ENCODE results near the gene MAD1L1.

Gene MAD1L1

DNA sequence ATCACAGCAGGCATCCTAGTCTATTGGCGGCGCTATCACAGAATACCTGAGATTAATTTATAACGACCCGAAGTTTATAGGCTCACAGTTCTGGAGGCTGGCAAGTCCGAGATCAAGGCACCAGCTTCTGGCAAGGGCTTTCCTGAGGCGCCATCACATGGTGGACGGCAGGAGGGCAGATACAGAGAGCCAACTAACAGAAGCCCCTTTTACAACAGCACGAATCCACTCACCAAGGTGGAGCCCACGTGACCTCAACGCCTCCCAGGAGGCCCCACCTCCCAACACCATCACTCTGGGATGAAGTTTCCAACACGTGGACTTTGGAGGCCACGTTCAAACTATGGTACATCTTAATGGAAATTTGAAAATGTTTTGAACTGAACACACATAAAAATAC is 307.4 kb downstream of the MAD1L1 start:
- Histone ChIP-seq H3K9ac (ENCODE audit: low read length) (no peak overlapping the region), H3K9me3 (ENCODE audit: low read length) (no peaks in the 10 kb centered on the region), H3K4me3 (ENCODE audit: low read depth in 1 of 2, low read length in 2 of 2) (no peak overlapping the region), H3K4me1 (ENCODE audit: insufficient read depth, low read length) (no peaks in the 10 kb centered on the region), H3K27ac (ENCODE audit: low read depth, low read length) (no peak overlapping the region), H3K36me3 (ENCODE audit: insufficient read depth, low read length) (no peaks in the 10 kb centered on the region), H3K27me3 (ENCODE audit: control insufficient read depth in 1 of 2, insufficient read depth in 2 of 2, low read length in 2 of 2) (no peaks in the 10 kb centered on the region)

- Histone ChIP-seq H3K4me1 (ENCODE audit: insufficient read depth, low read length) (no peaks in the 10 kb centered on the region), H3K9ac (ENCODE audit: low read length) (no peak overlapping the region), H3K4me3 (ENCODE audit: low read depth in 1 of 2, low read length in 2 of 2) (no peak overlapping the region), H3K27me3 (ENCODE audit: control insufficient read depth in 1 of 2, insufficient read depth in 2 of 2, low read length in 2 of 2) (no peaks in the 10 kb centered on the region), H3K9me3 (ENCODE audit: low read length) (no peaks in the 10 kb centered on the region), H3K36me3 (ENCODE audit: insufficient read depth, low read length) (no peaks in the 10 kb centered on the region), H3K27ac (ENCODE audit: low read depth, low read length) (no peak overlapping the region)
Observed at GRCh38 chr7:1924258-1924817, 308.4 kb downstream of the MAD1L1 start.

DNA sequence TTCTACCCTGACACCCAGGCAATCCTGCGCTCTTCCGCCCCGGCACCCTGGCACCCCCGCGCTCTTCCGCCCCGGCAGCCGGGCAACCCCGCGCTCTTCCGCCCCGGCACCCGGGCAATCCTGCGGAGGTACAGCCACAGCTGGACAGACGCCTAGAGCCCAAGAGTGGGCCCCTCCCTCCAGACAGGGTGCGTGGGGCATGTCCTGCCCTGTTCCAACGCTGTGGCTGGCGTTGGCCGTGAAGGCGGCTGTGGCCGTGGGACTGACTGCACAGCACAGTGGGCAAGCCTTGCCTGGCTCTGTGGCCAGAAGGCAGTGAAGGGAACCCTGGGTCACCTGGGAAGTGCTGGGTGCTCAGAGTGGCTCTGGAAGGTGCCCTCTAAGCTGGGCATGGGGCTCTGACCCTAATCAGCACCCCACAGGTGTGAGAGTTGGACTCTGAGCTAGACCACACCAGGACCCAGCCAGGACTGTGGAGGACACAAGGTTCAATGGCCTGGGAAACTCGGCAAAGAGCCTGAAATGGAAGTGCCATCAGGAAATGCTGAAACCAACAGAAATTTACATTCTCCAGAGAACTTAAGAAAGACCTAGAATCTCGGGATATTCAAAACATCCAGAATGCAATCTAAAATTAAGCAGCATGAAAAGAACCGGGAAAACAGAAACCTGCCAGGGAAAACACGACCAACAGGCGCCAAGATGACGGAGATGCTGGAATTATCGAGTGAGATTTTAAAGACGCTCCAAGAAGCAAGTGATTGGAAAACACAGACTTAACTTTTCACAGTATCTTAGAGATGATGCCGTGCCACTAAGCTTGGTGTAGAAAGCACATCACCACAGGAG is 309.1 kb downstream of the MAD1L1 start:
- no peak overlapping the region for H3K27ac ChIP-seq (ENCODE audit: low read depth, low read length)
- no peaks in the 10 kb centered on the region for H3K9me3 ChIP-seq (ENCODE audit: low read length)
- H3K36me3 ChIP-seq (ENCODE audit: insufficient read depth, low read length), result no peaks in the 10 kb centered on the region
- no peak overlapping the region for H3K4me3 ChIP-seq (ENCODE audit: low read depth in 1 of 2, low read length in 2 of 2)
- H3K27me3 ChIP-seq (ENCODE audit: control insufficient read depth in 1 of 2, insufficient read depth in 2 of 2, low read length in 2 of 2), result no peaks in the 10 kb centered on the region
- H3K9ac ChIP-seq (ENCODE audit: low read length), result no peak overlapping the region
- no peaks in the 10 kb centered on the region for H3K4me1 ChIP-seq (ENCODE audit: insufficient read depth, low read length)

DNA sequence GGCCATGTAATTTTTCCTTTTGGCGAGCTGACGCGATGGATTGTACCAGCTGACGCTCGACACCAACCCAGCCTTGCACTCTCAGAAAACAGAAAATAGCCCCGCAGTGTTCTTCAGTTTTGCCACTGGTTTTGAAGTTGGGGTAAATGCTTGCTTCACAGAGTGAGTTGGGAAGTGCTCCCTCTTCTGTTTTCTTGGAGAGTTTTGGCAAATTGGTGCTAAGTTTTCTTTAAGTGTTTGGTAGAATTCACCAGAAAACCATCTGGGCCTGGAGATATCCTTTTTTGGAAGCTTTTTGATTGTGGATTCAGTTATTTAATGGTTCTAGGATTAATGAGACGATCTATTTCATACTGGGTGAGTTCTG is 309.9 kb downstream of the MAD1L1 start:
- Histone ChIP-seq H3K4me3 (ENCODE audit: low read depth in 1 of 2, low read length in 2 of 2) (no peak overlapping the region), H3K9me3 (ENCODE audit: low read length) (no peaks in the 10 kb centered on the region), H3K9ac (ENCODE audit: low read length) (no peak overlapping the region), H3K27ac (ENCODE audit: low read depth, low read length) (no peak overlapping the region), H3K27me3 (ENCODE audit: control insufficient read depth in 1 of 2, insufficient read depth in 2 of 2, low read length in 2 of 2) (no peaks in the 10 kb centered on the region), H3K4me1 (ENCODE audit: insufficient read depth, low read length) (no peaks in the 10 kb centered on the region), H3K36me3 (ENCODE audit: insufficient read depth, low read length) (no peaks in the 10 kb centered on the region)

DNA sequence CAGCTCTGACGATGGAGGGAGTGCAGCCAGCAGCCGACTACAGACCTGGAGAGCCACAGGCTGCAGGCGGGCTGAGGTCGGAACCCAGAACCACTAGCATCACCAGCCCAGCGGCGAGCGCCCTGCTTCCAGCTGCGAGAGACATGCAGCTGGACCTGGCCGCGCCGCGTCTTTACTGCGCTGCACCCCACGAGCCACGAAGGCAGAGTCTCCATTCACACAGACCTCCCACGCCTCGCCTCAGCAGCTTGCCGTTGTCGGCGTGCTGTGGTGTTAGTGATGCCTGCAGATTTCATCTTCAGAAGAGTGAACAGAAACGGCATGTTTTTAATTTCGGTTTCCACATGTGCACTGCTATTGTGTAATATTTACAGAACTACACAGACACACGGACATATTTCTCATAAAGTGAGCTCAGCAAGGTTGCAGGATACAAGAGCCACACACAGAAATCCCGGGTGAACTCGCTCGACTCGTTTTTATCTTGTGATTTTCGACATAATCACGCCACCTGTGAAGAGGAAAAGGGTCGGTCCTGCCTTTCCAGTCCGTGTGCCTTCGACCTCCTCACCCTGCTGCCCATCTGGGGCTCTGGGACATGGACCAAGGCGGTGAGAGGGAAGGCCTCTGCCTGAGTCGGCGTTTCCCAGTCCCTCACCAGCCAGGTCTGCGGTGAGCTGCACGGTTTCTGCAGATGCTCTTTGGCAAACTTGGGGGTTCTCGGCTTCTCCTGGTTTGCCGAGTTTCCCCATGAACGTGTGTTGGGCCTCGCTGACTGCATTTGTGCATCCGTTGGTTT is 310.5 kb downstream of the MAD1L1 start:
- Histone ChIP-seq H3K4me1 (ENCODE audit: insufficient read depth, low read length) (no peaks in the 10 kb centered on the region), H3K36me3 (ENCODE audit: insufficient read depth, low read length) (no peaks in the 10 kb centered on the region), H3K9me3 (ENCODE audit: low read length) (no peaks in the 10 kb centered on the region), H3K4me3 (ENCODE audit: low read depth in 1 of 2, low read length in 2 of 2) (no peak overlapping the region), H3K9ac (ENCODE audit: low read length) (no peak overlapping the region), H3K27me3 (ENCODE audit: control insufficient read depth in 1 of 2, insufficient read depth in 2 of 2, low read length in 2 of 2) (no peaks in the 10 kb centered on the region), H3K27ac (ENCODE audit: low read depth, low read length) (no peak overlapping the region)

DNA sequence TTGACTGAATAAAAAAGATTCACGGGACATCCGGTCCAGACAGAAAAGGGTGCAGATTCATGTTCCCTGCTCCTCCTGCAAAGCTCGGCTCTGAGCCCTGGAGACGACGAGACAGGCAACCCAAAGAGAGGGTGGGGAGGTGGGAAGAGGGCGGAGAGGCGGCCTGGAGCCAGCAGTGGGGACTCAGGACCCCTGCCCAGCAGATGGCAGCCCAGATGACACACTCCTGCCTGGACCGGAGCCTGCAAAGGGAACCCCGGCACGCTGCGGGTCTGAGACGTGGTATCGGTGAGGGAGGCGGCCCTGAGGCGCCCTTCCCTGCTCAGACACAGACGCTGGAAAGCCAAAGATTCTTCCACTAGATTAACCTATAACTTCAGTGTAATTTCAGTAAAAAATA is 311.9 kb downstream of the MAD1L1 start:
- no peak overlapping the region for H3K27ac ChIP-seq (ENCODE audit: low read depth, low read length)
- no peaks in the 10 kb centered on the region for H3K4me1 ChIP-seq (ENCODE audit: insufficient read depth, low read length)

GRCh38 chr7:1920266-1920681 is 312.5 kb downstream of the MAD1L1 start:
- no peak overlapping the region for H3K9ac ChIP-seq (ENCODE audit: low read length)
- no peaks in the 10 kb centered on the region for H3K9me3 ChIP-seq (ENCODE audit: low read length)
- H3K4me3 ChIP-seq (ENCODE audit: low read depth in 1 of 2, low read length in 2 of 2), result no peak overlapping the region
- no peaks in the 10 kb centered on the region for H3K4me1 ChIP-seq (ENCODE audit: insufficient read depth, low read length)
- H3K36me3 ChIP-seq (ENCODE audit: insufficient read depth, low read length), result no peaks in the 10 kb centered on the region
- no peaks in the 10 kb centered on the region for H3K27me3 ChIP-seq (ENCODE audit: control insufficient read depth in 1 of 2, insufficient read depth in 2 of 2, low read length in 2 of 2)
- H3K27ac ChIP-seq (ENCODE audit: low read depth, low read length), result no peak overlapping the region

More for the DNA sequence above, 311.9 kb downstream of the MAD1L1 start:
- Histone ChIP-seq H3K4me3 (ENCODE audit: low read depth in 1 of 2, low read length in 2 of 2) (no peak overlapping the region), H3K27me3 (ENCODE audit: control insufficient read depth in 1 of 2, insufficient read depth in 2 of 2, low read length in 2 of 2) (no peaks in the 10 kb centered on the region), H3K9me3 (ENCODE audit: low read length) (no peaks in the 10 kb centered on the region), H3K9ac (ENCODE audit: low read length) (no peak overlapping the region), H3K36me3 (ENCODE audit: insufficient read depth, low read length) (no peaks in the 10 kb centered on the region)

- H3K9ac ChIP-seq (ENCODE audit: low read length), result no peak overlapping the region
- H3K9me3 ChIP-seq (ENCODE audit: low read length), result no peaks in the 10 kb centered on the region
- H3K4me1 ChIP-seq (ENCODE audit: insufficient read depth, low read length), result no peaks in the 10 kb centered on the region
- no peak overlapping the region for H3K4me3 ChIP-seq (ENCODE audit: low read depth in 1 of 2, low read length in 2 of 2)
- no peak overlapping the region for H3K27ac ChIP-seq (ENCODE audit: low read depth, low read length)
- H3K36me3 ChIP-seq (ENCODE audit: insufficient read depth, low read length), result no peaks in the 10 kb centered on the region
- no peaks in the 10 kb centered on the region for H3K27me3 ChIP-seq (ENCODE audit: control insufficient read depth in 1 of 2, insufficient read depth in 2 of 2, low read length in 2 of 2)
Observed at GRCh38 chr7:1919539-1920265, 313.0 kb downstream of the MAD1L1 start.

- Histone ChIP-seq H3K9me3 (ENCODE audit: low read length) (no peaks in the 10 kb centered on the region), H3K36me3 (ENCODE audit: insufficient read depth, low read length) (no peaks in the 10 kb centered on the region), H3K9ac (ENCODE audit: low read length) (no peak overlapping the region), H3K4me1 (ENCODE audit: insufficient read depth, low read length) (no peaks in the 10 kb centered on the region), H3K4me3 (ENCODE audit: low read depth in 1 of 2, low read length in 2 of 2) (no peak overlapping the region), H3K27ac (ENCODE audit: low read depth, low read length) (no peak overlapping the region), H3K27me3 (ENCODE audit: control insufficient read depth in 1 of 2, insufficient read depth in 2 of 2, low read length in 2 of 2) (no peaks in the 10 kb centered on the region)
Observed at GRCh38 chr7:1918881-1919525, 313.7 kb downstream of the MAD1L1 start.

GRCh38 chr7:1918063-1918645 is 314.6 kb downstream of the MAD1L1 start:
- Histone ChIP-seq H3K27ac (ENCODE audit: low read depth, low read length) (no peak overlapping the region), H3K9ac (ENCODE audit: low read length) (no peak overlapping the region), H3K27me3 (ENCODE audit: control insufficient read depth in 1 of 2, insufficient read depth in 2 of 2, low read length in 2 of 2) (no peaks in the 10 kb centered on the region), H3K4me3 (ENCODE audit: low read depth in 1 of 2, low read length in 2 of 2) (no peak overlapping the region), H3K9me3 (ENCODE audit: low read length) (no peaks in the 10 kb centered on the region), H3K4me1 (ENCODE audit: insufficient read depth, low read length) (peaks cover 4% of the 10 kb centered on the region), H3K36me3 (ENCODE audit: insufficient read depth, low read length) (no peaks in the 10 kb centered on the region)
